ENCODE measurements around the gene CARF.
"Not testable (repeated sequence)": the region's sequence is repeated elsewhere in the genome, so short reads cannot be mapped to it uniquely, and the experiment has no call there.

CARF gene

GRCh38 chr2:202911512-202912341 lies at the start of gene CARF, which contains the start of gene WDR12:
Gene CARF (plus strand): TSS chr2:202912275. CDS start chr2:202941903, 29,628 bp downstream.
Gene WDR12 (minus strand): TSS chr2:202911673. CDS start chr2:202911476, 197 bp downstream.
- DNase-seq, result peak; percentile 83 to 93

- DNase-seq, result peak; percentile 85 to 86
These were observed 41.4 kb upstream of the CARF start for GRCh38 chr2:202870431-202871299.

GRCh38 chr2:202871300-202872141 lies 40.6 kb upstream of the CARF start, which contains the start of gene ICA1L:
Gene ICA1L (minus strand): TSS chr2:202871766. CDS start chr2:202829009, 42,757 bp downstream.
- peak; percentile 72 for DNase-seq

- no peak for DNase-seq
These were observed 34.4 kb upstream of the CARF start for GRCh38 chr2:202877699-202878098.

- DNase-seq, result no peak
These were observed 30.5 kb upstream of the CARF start for GRCh38 chr2:202881570-202881969.

- DNase-seq, result no peak
These were observed 27.9 kb upstream of the CARF start for GRCh38 chr2:202883987-202884675.

GRCh38 chr2:202885190-202885589 lies 26.9 kb upstream of the CARF start:
- no peak for DNase-seq

GRCh38 chr2:202905507-202905906 lies 6.6 kb upstream of the CARF start:
- DNase-seq, result not testable (repeated sequence)

- DNase-seq, result no peak
These were observed 3.9 kb upstream of the CARF start for GRCh38 chr2:202908186-202908585.

- DNase-seq, result no peak
These were observed 2.5 kb upstream of the CARF start for GRCh38 chr2:202909394-202910192.

- not testable (repeated sequence) for DNase-seq
These were observed 1.8 kb upstream of the CARF start for GRCh38 chr2:202910250-202910649.

- no peak for DNase-seq
These were observed 1.4 kb upstream of the CARF start for GRCh38 chr2:202910698-202911097.

GRCh38 chr2:202911203-202911511 lies 918 bp upstream of the CARF start:
- DNase-seq, result no peak

- DNase-seq, result not testable (repeated sequence)
These were observed 497 bp downstream of the CARF start for GRCh38 chr2:202912342-202913201.

- no peak for DNase-seq
These were observed 6.8 kb downstream of the CARF start for GRCh38 chr2:202918860-202919259.

- DNase-seq, result no peak
These were observed 20.5 kb downstream of the CARF start for GRCh38 chr2:202932425-202933138.

GRCh38 chr2:202933139-202933510 lies 21.1 kb downstream of the CARF start:
- no peak for DNase-seq

- DNase-seq, result no peak
These were observed 21.9 kb downstream of the CARF start for GRCh38 chr2:202933958-202934357.

- no peak for DNase-seq
These were observed 22.4 kb downstream of the CARF start for GRCh38 chr2:202934456-202934855.

- no peak for DNase-seq
These were observed 26.9 kb downstream of the CARF start for GRCh38 chr2:202938960-202939359.

Measured in NCI-H1930 (cell line).